HepG2 (cell line): ENCODE results near the gene COL9A1. TPM values are rescaled to one million over a fixed set of nuclear protein-coding genes. Genes with fewer than 3 reads are reported as not detected.

Source experiments
- ATAC-seq: fragments of 200-7000 bp; cut with Tn5 transposase; 3 replicates; pipeline ENCODE4 v1.9.1; 2020; ENCODE audit warnings: mild to moderate bottlenecking, moderate library complexity
- BruUV-seq: library from RNA; stranded (reverse); fragments of 400-500 nt; replicated peaks from 2 replicates; lab custom pipeline; 2021; lab: Mats Ljungman, UMichigan
- CTCF ChIA-PET: fragments of 300-600 bp; formaldehyde crosslinking; extraction: SDS; loops from one replicate; lab custom pipeline; 2021; ENCODE audit warnings: low total read pairs, inconsistent platforms, low intra/inter-chr PET ratio; lab: Yijun Ruan, JAX
- POLR2A ChIA-PET: fragments of 350-600 bp; sonication (Branson Sonifier 250); formaldehyde crosslinking; loops from one replicate; lab custom pipeline; 2020; ENCODE audit warnings: antibody characterized with exemption, inconsistent platforms; lab: Yijun Ruan, JAX
- DNase-seq: peaks from one replicate; pipeline ENCODE4 v3.0.0-alpha.2; 2015; ENCODE audit warnings: low spot score
- FAIRE-seq: peaks from 3 replicates; lab custom pipeline; 2011; peaks lifted over from hg19 to GRCh38; lab: Jason Lieb, UNC
- H2AFZ ChIP-seq: one replicate; pipeline ENCODE4 v1.6.1; 2011; ENCODE audit warnings: low read length, inconsistent platforms
- H3K27ac ChIP-seq: fragments of 300-600 bp; 3 replicates; pipeline ENCODE4 v1.8.0; 2011; ENCODE audit warnings: mixed run types, mild to moderate bottlenecking, mixed read lengths, low read length, inconsistent platforms; ENCODE audit not compliant: insufficient read depth; ENCODE audit errors: extremely low read length
- H3K27me3 ChIP-seq, 2 experiments: fragments of 200-600 bp in 1 of 2; 2 replicates in 1 of 2; 3 replicates in 1 of 2; pipeline versions ENCODE4 v1.6.0 to v1.8.0; 2011; ENCODE audit warnings: low read length in 2 of 2, mild to moderate bottlenecking in 2 of 2, moderate library complexity in 2 of 2, inconsistent platforms in 1 of 2; ENCODE audit not compliant: insufficient read depth in 2 of 2, control insufficient read depth in 1 of 2
- H3K36me3 ChIP-seq, 2 experiments: fragments of 200-600 bp in 1 of 2; replicated peaks in 1 of 2; 2 replicates in 1 of 2; 3 replicates in 1 of 2; pipeline versions ENCODE4 v1.5.1 to v1.8.0; 2011; ENCODE audit warnings: low read length in 2 of 2, inconsistent platforms in 1 of 2; ENCODE audit not compliant: insufficient read depth in 2 of 2, control insufficient read depth in 1 of 2
- H3K4me1 ChIP-seq: 2 replicates; pipeline ENCODE4 v1.5.1; 2012; ENCODE audit warnings: low read length, inconsistent platforms; ENCODE audit not compliant: insufficient read depth
- H3K4me2 ChIP-seq: 2 replicates; pipeline ENCODE4 v1.6.0; 2011; ENCODE audit warnings: low read depth, low read length, inconsistent platforms
- H3K4me3 ChIP-seq, 3 experiments: fragments of 200-600 bp in 1 of 3; sonication (generic), shearing (Covaris generic) in 1 of 3; replicated peaks in 1 of 3; 2 replicates each; pipeline ENCODE4 v1.5.1; 2011 to 2016; ENCODE audit warnings: low read length in 3 of 3, inconsistent platforms in 2 of 3, low read depth in 2 of 3, mild to moderate bottlenecking in 2 of 3, control low read depth in 1 of 3, mixed read lengths in 1 of 3; ENCODE audit not compliant: insufficient read depth in 1 of 3
- H3K79me2 ChIP-seq: one replicate; pipeline ENCODE4 v1.6.1; 2011; ENCODE audit warnings: low read length, inconsistent platforms; ENCODE audit not compliant: insufficient read depth
- H3K9ac ChIP-seq: 2 replicates; pipeline ENCODE4 v1.6.0; 2011; ENCODE audit warnings: mild to moderate bottlenecking, low read depth, low read length, inconsistent platforms; ENCODE audit not compliant: insufficient read depth
- H3K9me3 ChIP-seq: 2 replicates; pipeline ENCODE4 v1.5.1; 2012; ENCODE audit warnings: mild to moderate bottlenecking, low read length
- H4K20me1 ChIP-seq: 2 replicates; pipeline ENCODE4 v1.6.0; 2011; ENCODE audit warnings: inconsistent platforms, mild to moderate bottlenecking, low read length, moderate library complexity; ENCODE audit not compliant: insufficient read depth
- CENPX ChIP-seq: sonication (generic); formaldehyde crosslinking; IDR thresholded peaks from 2 replicates; pipeline ENCODE4 v1.9.0; 2021; ENCODE audit warnings: mild to moderate bottlenecking, missing genetic modification reagents, moderate library complexity
- FOSL1 ChIP-seq: sonication (generic); formaldehyde crosslinking; IDR thresholded peaks from 2 replicates; pipeline ENCODE4 v1.9.0; 2021; ENCODE audit warnings: missing genetic modification reagents, borderline replicate concordance
- HNF4G ChIP-seq, 2 experiments: sonication (generic) in 1 of 2; formaldehyde crosslinking in 1 of 2; IDR thresholded peaks; 2 replicates each; pipeline versions ENCODE4 v1.4.0 to v1.6.1; 2011 to 2020; ENCODE audit warnings: borderline replicate concordance in 2 of 2, low read depth in 2 of 2, mild to moderate bottlenecking in 2 of 2, low read length in 1 of 2, missing genetic modification reagents in 1 of 2, moderate library complexity in 1 of 2
- KLF9 ChIP-seq: IDR thresholded peaks from 2 replicates; pipeline ENCODE4 v1.6.1; 2016; ENCODE audit warnings: low read depth
- NKX3-1 ChIP-seq: sonication (generic); formaldehyde crosslinking; IDR thresholded peaks from 2 replicates; pipeline ENCODE4 v1.5.0; 2020; ENCODE audit warnings: missing genetic modification reagents
- USF2 ChIP-seq, 2 experiments: sonication (generic) in 1 of 2; formaldehyde crosslinking in 1 of 2; IDR thresholded peaks; 2 replicates each; pipeline versions ENCODE4 v1.5.1 to v1.6.1; 2011 to 2020; ENCODE audit warnings: borderline replicate concordance in 1 of 2, low read depth in 1 of 2, low read length in 1 of 2, mild to moderate bottlenecking in 1 of 2, missing genetic modification reagents in 1 of 2, moderate library complexity in 1 of 2
- WGBS: methylation state at CpG from one replicate; pipeline ENCODE4 v1.1.6; 2017; ENCODE audit warnings: low lambda C conversion rate; 5-methylcytosine and 5-hydroxymethylcytosine counted together
- in situ Hi-C: cut with HindIII; loops from 2 replicates; pipeline ENCODE4 v1.10.0; 2017; ENCODE audit warnings: low pct_unique_long_range_greater_than_20kb; ENCODE audit not compliant: extremely low pct_ligation_motif_present
- intact Hi-C: fragments of 100-400 bp; cut with micrococcal nuclease; formaldehyde crosslinking; loops from one replicate; pipeline ENCODE4 v1.10.0; 2022; ENCODE audit not compliant: unreplicated experiment
- polyA plus RNA-seq, 8 experiments: library from polyadenylated mRNA; depleted of rRNA in 3 of 8; stranded (reverse) in 7 of 8; unstranded in 1 of 8; fragments of >200 nt; fragmentation: Illumina TruSeq in 4 of 8; extraction: Trizol in 4 of 8; gene quantifications; 2 replicates each; pipeline versions ENCODE4 v1.2.1 to v1.2.3, GENCODE V29; 2011 to 2016; ENCODE audit warnings: low read depth in 4 of 8, missing spikeins in 1 of 8, mixed read lengths in 1 of 8; ENCODE audit not compliant: insufficient read depth in 1 of 8
- total RNA-seq, 5 experiments: library from RNA; depleted of rRNA; stranded (reverse); fragments of >200 nt; fragmentation: Illumina TruSeq; extraction: Trizol; gene quantifications; 2 replicates each; pipeline ENCODE4 v1.2.3, GENCODE V29; 2016; ENCODE audit warnings: low read depth in 1 of 5
- TF ChIP-seq, protein P1 (sequence below): sonication (generic); formaldehyde crosslinking; IDR thresholded peaks from one replicate; pipeline ENCODE4 v1.5.1; 2020; ENCODE audit warnings: mild to moderate bottlenecking, missing genetic modification reagents; ENCODE audit errors: not compliant biosample characterization
- TF ChIP-seq, protein P2 (sequence below): sonication (generic); formaldehyde crosslinking; IDR thresholded peaks from 2 replicates; pipeline ENCODE4 v1.5.0; 2020; ENCODE audit warnings: missing genetic modification reagents, mild to moderate bottlenecking, borderline replicate concordance

The COL9A1 gene
- total and polyA plus RNA-seq, 2 of the 13 experiments (the other 11 are each of a cell fraction or from before 2014, with no cell fraction given), result 0.08 TPM; not detected in 1

DNA sequence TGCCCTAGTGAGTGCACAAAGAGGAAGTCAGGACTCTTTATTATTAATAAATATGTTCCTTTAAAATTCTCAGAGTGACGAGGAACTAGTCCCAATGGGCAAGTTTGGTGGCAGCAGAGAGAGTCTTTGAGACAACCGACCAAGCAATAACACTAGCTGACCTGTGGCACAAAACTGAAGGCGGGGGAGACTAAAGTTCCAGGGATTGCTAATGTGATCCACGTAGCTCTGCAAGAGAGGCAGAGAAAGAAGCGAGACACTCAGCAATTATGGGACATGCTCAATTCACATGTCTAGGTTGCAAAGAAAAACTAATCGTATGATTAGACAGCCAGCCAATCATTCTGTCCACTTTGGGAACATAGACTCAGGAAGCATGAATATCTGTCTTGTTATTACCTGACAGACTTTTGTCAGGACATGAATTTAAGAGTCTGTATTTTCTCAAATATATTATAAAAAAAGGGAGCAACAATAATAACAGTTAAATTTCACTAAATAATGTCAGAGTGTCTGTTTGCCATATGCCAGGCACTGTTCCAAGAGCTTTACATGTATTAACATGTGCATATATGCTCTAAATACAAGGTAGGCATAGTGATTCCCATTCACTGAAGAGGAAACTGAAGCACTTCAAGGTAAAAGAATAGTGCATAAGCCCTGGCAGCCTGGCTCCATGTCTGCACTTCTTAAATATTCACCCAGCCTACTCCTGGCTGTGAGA is 81.0 kb downstream of the COL9A1 start:
- Histone ChIP-seq H2AFZ (peak overlapping the region; percentile 38), H3K4me2 (peak overlapping the region; percentile 60), H3K9ac (peak overlapping the region; percentile 14; the same call in 1 of the 2 replicates), H3K9me3 (no peaks in the 10 kb centered on the region), H3K4me3 (peak overlapping the region in 1 of 3 experiments; percentile 10; a peak in 1 of 6 replicates), H4K20me1 (no peaks in the 10 kb centered on the region), H3K4me1 (peaks cover 16% of the 10 kb centered on the region), H3K27me3 (peaks cover 0 to 4% of the 10 kb centered on the region in 2 experiments; a peak in 1 of 5 replicates), H3K27ac (no peak overlapping the region), H3K79me2 (no peaks in the 10 kb centered on the region), H3K36me3 (no peaks in the 10 kb centered on the region)
- ATAC-seq (peak; percentile 75), FAIRE-seq (peak; percentile 32), DNase-seq (no peak)
- POLR2A ChIA-PET, result no interaction called here
- CTCF ChIA-PET, result interaction anchor here (1.2 to 2.3 kb wide), 4 partner anchors 67 to 662 kb away, joined by 4 to 14 read pairs (median 4); no protein-coding TSS in a partner anchor
- intact Hi-C loops (loop anchor here (1.0 to 5.0 kb wide), 4 partner anchors 67 to 790 kb away; no protein-coding TSS in a partner anchor), in situ Hi-C loops (loop anchor here (5.0 to 25.0 kb wide), 3 partner anchors 65 to 465 kb away; no protein-coding TSS in a partner anchor)
- BruUV-seq, result no TSS peak
- TF ChIP-seq HNF4G (IDR thresholded peaks at IDR 0.05; ENCODE audit: borderline replicate concordance, low read depth, low read length), result no peak
- TF ChIP-seq HNF4G (CRISPR knock-in tag; IDR thresholded peaks at IDR 0.05; ENCODE audit: borderline replicate concordance, low read depth), result no peak
- TF ChIP-seq FOSL1, result no peak
- no peak for TF ChIP-seq USF2 (IDR thresholded peaks at IDR 0.05; ENCODE audit: low read depth, low read length)
- TF ChIP-seq USF2 (CRISPR knock-in tag; IDR thresholded peaks at IDR 0.05; ENCODE audit: borderline replicate concordance), result no peak
- TF ChIP-seq CENPX (CRISPR knock-in tag), result no peak
- no peak for TF ChIP-seq KLF9
- TF ChIP-seq NKX3-1 (CRISPR knock-in tag), result no peak
- TF ChIP-seq, protein P1, sequence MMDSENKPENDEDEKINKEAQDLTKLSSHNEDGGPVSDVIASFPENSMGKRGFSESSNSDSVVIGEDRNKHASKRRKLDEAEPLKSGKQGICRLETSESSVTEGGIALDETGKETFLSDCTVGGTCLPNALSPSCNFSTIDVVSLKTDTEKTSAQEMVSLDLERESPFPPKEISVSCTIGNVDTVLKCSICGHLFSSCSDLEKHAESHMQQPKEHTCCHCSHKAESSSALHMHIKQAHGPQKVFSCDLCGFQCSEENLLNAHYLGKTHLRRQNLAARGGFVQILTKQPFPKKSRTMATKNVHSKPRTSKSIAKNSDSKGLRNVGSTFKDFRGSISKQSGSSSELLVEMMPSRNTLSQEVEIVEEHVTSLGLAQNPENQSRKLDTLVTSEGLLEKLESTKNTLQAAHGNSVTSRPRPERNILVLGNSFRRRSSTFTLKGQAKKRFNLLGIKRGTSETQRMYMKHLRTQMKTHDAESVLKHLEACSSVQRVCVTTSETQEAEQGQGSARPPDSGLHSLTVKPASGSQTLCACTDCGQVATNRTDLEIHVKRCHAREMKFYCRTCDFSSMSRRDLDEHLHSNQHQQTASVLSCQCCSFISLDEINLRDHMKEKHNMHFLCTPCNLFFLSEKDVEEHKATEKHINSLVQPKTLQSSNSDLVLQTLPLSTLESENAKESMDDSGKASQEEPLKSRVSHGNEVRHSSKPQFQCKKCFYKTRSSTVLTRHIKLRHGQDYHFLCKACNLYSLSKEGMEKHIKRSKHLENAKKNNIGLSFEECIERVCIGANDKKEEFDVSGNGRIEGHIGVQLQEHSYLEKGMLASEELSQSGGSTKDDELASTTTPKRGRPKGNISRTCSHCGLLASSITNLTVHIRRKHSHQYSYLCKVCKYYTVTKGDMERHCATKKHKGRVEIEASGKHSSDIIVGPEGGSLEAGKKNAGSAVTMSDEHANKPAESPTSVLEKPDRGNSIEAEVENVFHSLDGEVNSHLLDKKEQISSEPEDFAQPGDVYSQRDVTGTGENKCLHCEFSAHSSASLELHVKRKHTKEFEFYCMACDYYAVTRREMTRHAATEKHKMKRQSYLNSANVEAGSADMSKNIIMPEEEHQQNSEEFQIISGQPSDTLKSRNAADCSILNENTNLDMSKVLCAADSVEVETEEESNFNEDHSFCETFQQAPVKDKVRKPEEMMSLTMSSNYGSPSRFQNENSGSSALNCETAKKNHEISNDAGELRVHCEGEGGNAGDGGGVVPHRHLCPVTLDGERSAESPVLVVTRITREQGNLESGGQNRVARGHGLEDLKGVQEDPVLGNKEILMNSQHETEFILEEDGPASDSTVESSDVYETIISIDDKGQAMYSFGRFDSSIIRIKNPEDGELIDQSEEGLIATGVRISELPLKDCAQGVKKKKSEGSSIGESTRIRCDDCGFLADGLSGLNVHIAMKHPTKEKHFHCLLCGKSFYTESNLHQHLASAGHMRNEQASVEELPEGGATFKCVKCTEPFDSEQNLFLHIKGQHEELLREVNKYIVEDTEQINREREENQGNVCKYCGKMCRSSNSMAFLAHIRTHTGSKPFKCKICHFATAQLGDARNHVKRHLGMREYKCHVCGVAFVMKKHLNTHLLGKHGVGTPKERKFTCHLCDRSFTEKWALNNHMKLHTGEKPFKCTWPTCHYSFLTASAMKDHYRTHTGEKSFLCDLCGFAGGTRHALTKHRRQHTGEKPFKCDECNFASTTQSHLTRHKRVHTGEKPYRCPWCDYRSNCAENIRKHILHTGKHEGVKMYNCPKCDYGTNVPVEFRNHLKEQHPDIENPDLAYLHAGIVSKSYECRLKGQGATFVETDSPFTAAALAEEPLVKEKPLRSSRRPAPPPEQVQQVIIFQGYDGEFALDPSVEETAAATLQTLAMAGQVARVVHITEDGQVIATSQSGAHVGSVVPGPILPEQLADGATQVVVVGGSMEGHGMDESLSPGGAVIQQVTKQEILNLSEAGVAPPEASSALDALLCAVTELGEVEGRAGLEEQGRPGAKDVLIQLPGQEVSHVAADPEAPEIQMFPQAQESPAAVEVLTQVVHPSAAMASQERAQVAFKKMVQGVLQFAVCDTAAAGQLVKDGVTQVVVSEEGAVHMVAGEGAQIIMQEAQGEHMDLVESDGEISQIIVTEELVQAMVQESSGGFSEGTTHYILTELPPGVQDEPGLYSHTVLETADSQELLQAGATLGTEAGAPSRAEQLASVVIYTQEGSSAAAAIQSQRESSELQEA (CRISPR knock-in tag), result no peak
- TF ChIP-seq, protein P2, sequence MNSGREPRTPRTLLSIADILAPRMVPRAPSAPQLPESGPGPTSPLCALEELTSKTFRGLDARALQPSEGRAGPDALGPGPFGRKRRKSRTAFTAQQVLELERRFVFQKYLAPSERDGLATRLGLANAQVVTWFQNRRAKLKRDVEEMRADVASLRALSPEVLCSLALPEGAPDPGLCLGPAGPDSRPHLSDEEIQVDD (CRISPR knock-in tag), result no peak
- WGBS, result 3% methylated on average over 6 of the region's 6 CpGs
